Lung (tissue), 12 donors: ENCODE measurements around the gene PABPN1. TPM values are rescaled to one million over a fixed set of nuclear protein-coding genes. Genes with fewer than 3 reads are reported as not detected.

Experiments
- ATAC-seq: fragments of 200-7000 bp; cut with Tn5 transposase; one replicate; pipeline ENCODE4 v1.9.1; 2020; ENCODE audit warnings: moderate number of reproducible peaks; ENCODE audit not compliant: insufficient read depth, low FRiP score
- DNase-seq, 3 donors: peaks; one replicate each; pipeline ENCODE4 v3.0.0-alpha.2; 2013 to 2017
- H3K27ac ChIP-seq, 2 donors: one replicate each; pipeline ENCODE4 v1.5.1; 2013; ENCODE audit warnings: mild to moderate bottlenecking in 2 of 2, moderate library complexity in 2 of 2, control low read depth in 1 of 2, inconsistent platforms in 1 of 2, low read depth in 1 of 2, low read length in 1 of 2
- H3K27me3 ChIP-seq, 3 donors: one replicate each; pipeline ENCODE4 v1.5.1; 2013; ENCODE audit warnings: low read length in 2 of 3; ENCODE audit not compliant: control insufficient read depth in 3 of 3, insufficient read depth in 3 of 3
- H3K36me3 ChIP-seq, 4 donors: one replicate each; pipeline ENCODE4 v1.5.1; 2013; ENCODE audit warnings: low read length in 4 of 4, mild to moderate bottlenecking in 1 of 4, moderate library complexity in 1 of 4; ENCODE audit not compliant: control insufficient read depth in 4 of 4, insufficient read depth in 4 of 4
- H3K4me1 ChIP-seq, 5 donors: one replicate each; pipeline ENCODE4 v1.5.1; 2013; ENCODE audit warnings: low read length in 5 of 5, mild to moderate bottlenecking in 2 of 5, moderate library complexity in 1 of 5; ENCODE audit not compliant: control insufficient read depth in 5 of 5, insufficient read depth in 5 of 5
- H3K4me3 ChIP-seq: one replicate; pipeline ENCODE4 v1.5.1; 2013; ENCODE audit warnings: mild to moderate bottlenecking, control low read depth, moderate library complexity
- H3K9ac ChIP-seq, 2 donors: one replicate each; pipeline ENCODE4 v1.5.1; 2013; ENCODE audit warnings: low read length in 2 of 2, control low read depth in 1 of 2; ENCODE audit not compliant: insufficient read depth in 1 of 2
- H3K9me3 ChIP-seq, 4 donors: one replicate each; pipeline ENCODE4 v1.5.1; 2013; ENCODE audit warnings: low read length in 3 of 4, mild to moderate bottlenecking in 1 of 4, moderate library complexity in 1 of 4; ENCODE audit not compliant: control insufficient read depth in 4 of 4, insufficient read depth in 3 of 4
- CTCF ChIP-seq: IDR thresholded peaks from 2 replicates; pipeline ENCODE4 v1.5.1; 2012; ENCODE audit warnings: mild to moderate bottlenecking; ENCODE audit errors: control extremely low read depth, extremely low read depth
- WGBS, 2 donors: extraction: QIAGEN DNeasy Blood & Tissue Kit; methylation state at CpG; one replicate each; pipeline ENCODE4 v1.1.7; 2013; 5-methylcytosine and 5-hydroxymethylcytosine counted together
- polyA plus RNA-seq, 2 donors: library from polyadenylated mRNA; stranded (reverse); fragments of 200-250 nt; gene quantifications; one replicate each; pipeline ENCODE4 v1.2.1, GENCODE V29; 2013
- total RNA-seq, 2 donors: library from RNA; depleted of rRNA in 1 of 2; stranded (reverse); fragments of >200 nt in 1 of 2; gene quantifications; one replicate each; pipeline ENCODE4 v1.2.1, GENCODE V29; 2014 to 2021
- donor health status: control.
- donor health status: control.
- donor health status: Bipolar disorder and iron deficiency.
- donor health status: healthy.
- donor health status: DM: yes; HTN: yes; CAD: no.

The PABPN1 gene
- total and polyA plus RNA-seq, 4 donors = 66.0 to 183 (median 103) TPM

GRCh38 chr14:23353433-23353780, 32.1 kb downstream of the PABPN1 start:
- H3K4me3 ChIP-seq = no peak overlapping the region
- ATAC-seq (no peak), DNase-seq (no peak)
- H3K27ac ChIP-seq = no peak overlapping the region
- no peaks in the 10 kb centered on the region for H3K27me3 ChIP-seq
- WGBS, 2 donors = 74 to 81% methylated on average over 5 of the region's 5 CpGs
- H3K4me1 ChIP-seq = peaks cover 0 to 10% (median 6%) of the 10 kb centered on the region in 5 donors
- TF ChIP-seq CTCF = no peak
- no peaks in the 10 kb centered on the region for H3K9me3 ChIP-seq
- H3K36me3 ChIP-seq = peaks cover 0 to 13% (median under 1%) of the 10 kb centered on the region in 4 donors
- no peak overlapping the region for H3K9ac ChIP-seq

- peaks cover 0 to 10% (median 6%) of the 10 kb centered on the region in 5 donors for H3K4me1 ChIP-seq
- WGBS, 2 donors = 84 to 86% methylated on average over 6 of the region's 6 CpGs
- ATAC-seq (no peak), DNase-seq (no peak)
- no peaks in the 10 kb centered on the region for H3K9me3 ChIP-seq
- H3K27me3 ChIP-seq = no peaks in the 10 kb centered on the region
- no peak overlapping the region for H3K27ac ChIP-seq
- H3K4me3 ChIP-seq = no peak overlapping the region
- TF ChIP-seq CTCF = no peak
- H3K36me3 ChIP-seq = peaks cover 0 to 14% (median 4%) of the 10 kb centered on the region in 4 donors
- no peak overlapping the region for H3K9ac ChIP-seq
Observed at GRCh38 chr14:23354990-23355389, 33.7 kb downstream of the PABPN1 start.

- DNase-seq (no peak), ATAC-seq (no peak)
- H3K9me3 ChIP-seq = no peaks in the 10 kb centered on the region
- H3K4me1 ChIP-seq = peaks cover 0 to 10% (median 6%) of the 10 kb centered on the region in 5 donors
- peaks cover 0 to 20% (median 6%) of the 10 kb centered on the region in 4 donors for H3K36me3 ChIP-seq
- H3K9ac ChIP-seq = no peak overlapping the region
- H3K27ac ChIP-seq = no peak overlapping the region
- no peak overlapping the region for H3K4me3 ChIP-seq
- H3K27me3 ChIP-seq = no peaks in the 10 kb centered on the region
- TF ChIP-seq CTCF = no peak
- 90 to 91% methylated on average over 6 of the region's 6 CpGs for WGBS, 2 donors
Observed at GRCh38 chr14:23355871-23356435, 34.7 kb downstream of the PABPN1 start.

- H3K4me1 ChIP-seq = peaks cover 0 to 14% (median 5%) of the 10 kb centered on the region in 5 donors
- no peak overlapping the region for H3K4me3 ChIP-seq
- DNase-seq = no peak
- ATAC-seq = no peak
- no peaks in the 10 kb centered on the region for H3K9me3 ChIP-seq
- H3K27ac ChIP-seq = no peak overlapping the region
- no peak overlapping the region for H3K9ac ChIP-seq
- peaks cover 0 to 23% (median 9%) of the 10 kb centered on the region in 4 donors for H3K36me3 ChIP-seq
- WGBS, 2 donors = 94 to 96% methylated on average over 4 of the region's 4 CpGs
- TF ChIP-seq CTCF = no peak
- no peaks in the 10 kb centered on the region for H3K27me3 ChIP-seq
Observed at GRCh38 chr14:23356662-23357061, 35.4 kb downstream of the PABPN1 start.
